Mesenchymal stem cell (in vitro differentiated cells and primary cell): ENCODE data around the gene RABGAP1L.

Experiments used
- DNase-seq: peaks from one replicate; pipeline ENCODE4 v3.0.0-alpha.2; 2013
- H2AFZ ChIP-seq: one replicate; pipeline ENCODE4 v1.6.1; 2013; ENCODE audit warnings: low read depth, mild to moderate bottlenecking, control low read depth, inconsistent platforms, low read length, moderate library complexity
- H2AK5ac ChIP-seq: 2 replicates; pipeline ENCODE4 v1.6.1; 2013; ENCODE audit warnings: low read length, moderate library complexity, mild to moderate bottlenecking, inconsistent platforms; ENCODE audit not compliant: severe bottlenecking
- H2BK120ac ChIP-seq: one replicate; pipeline ENCODE4 v1.6.1; 2013; ENCODE audit warnings: low read depth, mild to moderate bottlenecking, inconsistent platforms, low read length, moderate library complexity
- H2BK12ac ChIP-seq, 2 experiments: one replicate each; pipeline ENCODE4 v1.6.1; 2013; ENCODE audit warnings: inconsistent platforms in 2 of 2, low read length in 2 of 2, mild to moderate bottlenecking in 2 of 2, moderate library complexity in 2 of 2, control low read depth in 1 of 2
- H2BK15ac ChIP-seq: one replicate; pipeline ENCODE4 v1.6.1; 2013; ENCODE audit warnings: mild to moderate bottlenecking, low read depth, inconsistent platforms; ENCODE audit not compliant: poor library complexity, severe bottlenecking
- H2BK5ac ChIP-seq: 2 replicates; pipeline ENCODE4 v1.6.1; 2013; ENCODE audit warnings: low read depth, mild to moderate bottlenecking, low read length, control low read depth, inconsistent platforms; ENCODE audit not compliant: poor library complexity, severe bottlenecking
- H3K14ac ChIP-seq, 2 experiments: one replicate each; pipeline ENCODE4 v1.6.1; 2013; ENCODE audit warnings: inconsistent platforms in 2 of 2, low read length in 2 of 2, control low read depth in 1 of 2, mild to moderate bottlenecking in 1 of 2, moderate library complexity in 1 of 2
- H3K18ac ChIP-seq, 2 experiments: one replicate each; pipeline ENCODE4 v1.6.1; 2013; ENCODE audit warnings: inconsistent platforms in 2 of 2, low read length in 2 of 2, control low read depth in 1 of 2, low read depth in 1 of 2, mild to moderate bottlenecking in 1 of 2
- H3K23ac ChIP-seq, 2 experiments: one replicate each; pipeline ENCODE4 v1.6.1; 2013; ENCODE audit warnings: inconsistent platforms in 2 of 2, low read length in 2 of 2, mild to moderate bottlenecking in 2 of 2, moderate library complexity in 2 of 2, control low read depth in 1 of 2
- H3K27ac ChIP-seq: 2 replicates; pipeline ENCODE4 v1.5.1; 2013; ENCODE audit warnings: mild to moderate bottlenecking, moderate library complexity, low read length, control low read depth, inconsistent platforms; ENCODE audit not compliant: poor library complexity, severe bottlenecking
- H3K27me3 ChIP-seq, 2 experiments: 2 replicates each; pipeline versions ENCODE4 v1.6.1 to v1.7.0; 2013; ENCODE audit warnings: low read length in 2 of 2, mild to moderate bottlenecking in 2 of 2, moderate library complexity in 2 of 2, control low read depth in 1 of 2, inconsistent platforms in 1 of 2; ENCODE audit not compliant: control insufficient read depth in 1 of 2, insufficient read depth in 1 of 2
- H3K36me3 ChIP-seq, 2 experiments: 2 replicates each; pipeline versions ENCODE4 v1.6.1 to v1.7.0; 2013; ENCODE audit warnings: low read length in 2 of 2, control low read depth in 1 of 2, inconsistent platforms in 1 of 2, low read depth in 1 of 2, mild to moderate bottlenecking in 1 of 2; ENCODE audit not compliant: insufficient read depth in 2 of 2, control insufficient read depth in 1 of 2
- H3K4ac ChIP-seq, 2 experiments: one replicate each; pipeline ENCODE4 v1.6.1; 2013; ENCODE audit warnings: inconsistent platforms in 2 of 2, low read length in 2 of 2, mild to moderate bottlenecking in 2 of 2, moderate library complexity in 2 of 2, control low read depth in 1 of 2, low read depth in 1 of 2
- H3K4me1 ChIP-seq: 2 replicates; pipeline ENCODE4 v1.6.1; 2013; ENCODE audit warnings: low read depth, low read length, control low read depth; ENCODE audit not compliant: control insufficient read depth, insufficient read depth
- H3K4me2 ChIP-seq: 2 replicates; pipeline ENCODE4 v1.6.1; 2013; ENCODE audit warnings: low read length, mild to moderate bottlenecking, inconsistent platforms; ENCODE audit not compliant: poor library complexity, severe bottlenecking
- H3K4me3 ChIP-seq, 2 experiments: 2 replicates each; pipeline versions ENCODE4 v1.5.1 to v1.7.0; 2013; ENCODE audit warnings: low read length in 2 of 2, mild to moderate bottlenecking in 2 of 2, control low read depth in 1 of 2, low read depth in 1 of 2; ENCODE audit not compliant: insufficient read depth in 1 of 2
- H3K79me1 ChIP-seq: replicated peaks from 2 replicates; pipeline ENCODE4 v1.6.1; 2013; ENCODE audit warnings: mild to moderate bottlenecking, control low read depth, low read length, inconsistent platforms; ENCODE audit not compliant: poor library complexity, severe bottlenecking
- H3K9ac ChIP-seq: 2 replicates; pipeline ENCODE4 v1.7.0; 2013; ENCODE audit warnings: mild to moderate bottlenecking, low read length, moderate library complexity
- H3K9me3 ChIP-seq: 2 replicates; pipeline ENCODE4 v1.7.0; 2013; ENCODE audit warnings: mild to moderate bottlenecking, low read length; ENCODE audit not compliant: control insufficient read depth
- H4K8ac ChIP-seq: one replicate; pipeline ENCODE4 v1.6.1; 2013; ENCODE audit warnings: inconsistent platforms, mild to moderate bottlenecking, low read length, moderate library complexity
- H4K91ac ChIP-seq: one replicate; pipeline ENCODE4 v1.6.1; 2013; ENCODE audit warnings: mild to moderate bottlenecking, low read length, inconsistent platforms
- WGBS: methylation state at CpG from one replicate; pipeline ENCODE4 v1.1.7; 2013; ENCODE audit warnings: mixed read lengths; 5-methylcytosine and 5-hydroxymethylcytosine counted together

RABGAP1L gene

GRCh38 chr1:174938281-174939007, 779.1 kb downstream of the RABGAP1L start:
- Histone ChIP-seq H2AK5ac (no peak overlapping the region), H3K18ac (no peak overlapping the region), H4K8ac (no peak overlapping the region), H4K91ac (no peak overlapping the region), H3K4me1 (no peaks in the 10 kb centered on the region), H2BK5ac (no peak overlapping the region), H3K9ac (peak overlapping the region; percentile 54), H2BK15ac (no peak overlapping the region), H3K9me3 (no peaks in the 10 kb centered on the region), H3K14ac (no peak overlapping the region), H2BK12ac (no peak overlapping the region), H3K27ac (no peak overlapping the region), H3K36me3 (no peaks in the 10 kb centered on the region), H3K4ac (no peak overlapping the region), H3K27me3 (no peaks in the 10 kb centered on the region), H3K4me2 (no peak overlapping the region), H2BK120ac (no peak overlapping the region), H3K4me3 (no peak overlapping the region), H3K79me1 (peaks cover 5% of the 10 kb centered on the region), H2AFZ (no peak overlapping the region), H3K23ac (no peak overlapping the region)
- WGBS = 64% methylated on average over 6 of the region's 6 CpGs
- DNase-seq = no peak

- no peak overlapping the region for H3K18ac ChIP-seq
- no peak overlapping the region for H3K27ac ChIP-seq
- no peak overlapping the region for H3K14ac ChIP-seq
- WGBS = 84% methylated on average over 2 of the region's 3 CpGs
- H3K9ac ChIP-seq = no peak overlapping the region
- no peaks in the 10 kb centered on the region for H3K9me3 ChIP-seq
- H2AFZ ChIP-seq = no peak overlapping the region
- no peaks in the 10 kb centered on the region for H3K4me1 ChIP-seq
- H3K27me3 ChIP-seq = no peaks in the 10 kb centered on the region
- H3K36me3 ChIP-seq = no peaks in the 10 kb centered on the region
- H2BK15ac ChIP-seq = no peak overlapping the region
- H2BK120ac ChIP-seq = no peak overlapping the region
- no peak overlapping the region for H3K4me2 ChIP-seq
- H2AK5ac ChIP-seq = no peak overlapping the region
- H3K79me1 ChIP-seq = peaks cover 2% of the 10 kb centered on the region
- H2BK12ac ChIP-seq = no peak overlapping the region
- no peak overlapping the region for H4K91ac ChIP-seq
- H4K8ac ChIP-seq = no peak overlapping the region
- DNase-seq = no peak
- no peak overlapping the region for H3K23ac ChIP-seq
- H3K4me3 ChIP-seq = no peak overlapping the region
- no peak overlapping the region for H2BK5ac ChIP-seq
- no peak overlapping the region for H3K4ac ChIP-seq
These were observed 780.6 kb downstream of the RABGAP1L start for GRCh38 chr1:174939775-174940545.

DNA sequence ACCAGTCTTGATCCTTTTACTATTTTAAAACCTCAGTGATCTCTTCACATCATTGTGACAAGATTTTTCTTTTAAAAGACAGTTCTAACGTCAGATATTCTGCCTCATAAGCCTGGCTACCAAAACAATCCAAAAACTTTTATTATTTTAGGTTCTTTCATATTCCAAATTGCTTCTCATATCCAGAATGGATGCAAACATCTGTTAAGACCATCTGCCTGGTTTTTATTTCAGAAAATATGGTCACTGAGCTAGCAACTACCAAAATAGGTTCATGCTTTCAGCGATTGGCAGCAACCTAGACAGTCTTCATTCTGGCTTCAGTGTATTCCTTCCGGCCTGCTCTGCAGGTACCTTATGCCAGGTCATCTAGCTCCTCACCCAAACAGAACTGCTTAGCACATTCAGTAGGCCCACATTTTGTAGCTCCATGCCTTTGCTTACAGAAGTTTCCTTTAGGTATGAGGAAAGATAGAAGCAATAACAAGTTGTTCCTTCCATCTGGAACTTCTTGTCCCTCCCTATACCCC, 781.4 kb downstream of the RABGAP1L start:
- no peak for DNase-seq
- H3K27ac ChIP-seq = no peak overlapping the region
- no peaks in the 10 kb centered on the region for H3K4me1 ChIP-seq
- no peak overlapping the region for H3K4me2 ChIP-seq
- H3K14ac ChIP-seq = peak overlapping the region in 1 of 2 experiments; percentile 89
- H3K23ac ChIP-seq = no peak overlapping the region
- H2BK12ac ChIP-seq = no peak overlapping the region
- H3K4me3 ChIP-seq = no peak overlapping the region
- H3K27me3 ChIP-seq = no peaks in the 10 kb centered on the region
- H2BK5ac ChIP-seq = no peak overlapping the region
- H3K36me3 ChIP-seq = no peaks in the 10 kb centered on the region
- no peak overlapping the region for H2AFZ ChIP-seq
- H3K4ac ChIP-seq = no peak overlapping the region
- H4K91ac ChIP-seq = no peak overlapping the region
- WGBS = 98% methylated on average over 2 of the region's 3 CpGs
- H3K79me1 ChIP-seq = peaks cover 2% of the 10 kb centered on the region
- H2BK15ac ChIP-seq = no peak overlapping the region
- H4K8ac ChIP-seq = no peak overlapping the region
- H2BK120ac ChIP-seq = no peak overlapping the region
- no peak overlapping the region for H2AK5ac ChIP-seq
- H3K9me3 ChIP-seq = no peaks in the 10 kb centered on the region
- H3K9ac ChIP-seq = no peak overlapping the region
- no peak overlapping the region for H3K18ac ChIP-seq

GRCh38 chr1:174942547-174943255, 783.4 kb downstream of the RABGAP1L start:
- 94% methylated on average over 2 of the region's 2 CpGs for WGBS
- H2BK12ac ChIP-seq = no peak overlapping the region
- DNase-seq = no peak

More at GRCh38 chr1:174942547-174943255, 783.4 kb downstream of the RABGAP1L start:
- H3K27me3 ChIP-seq = no peaks in the 10 kb centered on the region
- H2BK15ac ChIP-seq = no peak overlapping the region
- no peak overlapping the region for H2AK5ac ChIP-seq
- no peak overlapping the region for H3K4me2 ChIP-seq
- no peak overlapping the region for H3K18ac ChIP-seq
- no peak overlapping the region for H3K9ac ChIP-seq
- H3K9me3 ChIP-seq = no peaks in the 10 kb centered on the region
- H2BK5ac ChIP-seq = no peak overlapping the region
- H3K4ac ChIP-seq = no peak overlapping the region
- H3K4me1 ChIP-seq = no peaks in the 10 kb centered on the region
- no peak overlapping the region for H2AFZ ChIP-seq
- no peak overlapping the region for H2BK120ac ChIP-seq
- H3K36me3 ChIP-seq = no peaks in the 10 kb centered on the region
- H4K8ac ChIP-seq = no peak overlapping the region
- no peak overlapping the region for H3K4me3 ChIP-seq
- no peak overlapping the region for H3K14ac ChIP-seq
- H3K27ac ChIP-seq = no peak overlapping the region
- H4K91ac ChIP-seq = no peak overlapping the region
- H3K23ac ChIP-seq = no peak overlapping the region
- H3K79me1 ChIP-seq = no peaks in the 10 kb centered on the region
